Suprapubic skin (tissue), 4 donors: ENCODE measurements around the gene EMD. TPM values are rescaled to one million over a fixed set of nuclear protein-coding genes. Genes with fewer than 3 reads are reported as not detected.

Source experiments
- DNase-seq, 2 donors: peaks; one replicate each; pipeline ENCODE4 v3.0.0-alpha.2; 2019; ENCODE audit warnings: low spot score in 2 of 2
- H3K27ac ChIP-seq: fragments of 200-600 bp; sonication (generic); one replicate; pipeline ENCODE4 v1.5.1; 2019
- H3K27me3 ChIP-seq: fragments of 200-600 bp; sonication (generic); one replicate; pipeline ENCODE4 v1.5.1; 2019
- H3K36me3 ChIP-seq: fragments of 200-600 bp; sonication (generic); one replicate; pipeline ENCODE4 v1.5.1; 2019
- H3K4me1 ChIP-seq: fragments of 200-600 bp; sonication (generic); one replicate; pipeline ENCODE4 v1.5.1; 2019
- H3K4me3 ChIP-seq: fragments of 200-600 bp; sonication (generic); one replicate; pipeline ENCODE4 v1.5.1; 2019; ENCODE audit warnings: mild to moderate bottlenecking
- H3K9me3 ChIP-seq: fragments of 200-600 bp; sonication (generic); one replicate; pipeline ENCODE4 v1.5.1; 2019
- EP300 ChIP-seq: sonication (generic); formaldehyde crosslinking; IDR thresholded peaks from one replicate; pipeline ENCODE4 v1.6.1; 2017; ENCODE audit warnings: antibody characterized with exemption
- POLR2A ChIP-seq, 2 donors: fragments of 450-650 bp; IDR thresholded peaks; one replicate each; pipeline ENCODE4 v1.6.1; 2017; ENCODE audit warnings: antibody characterized with exemption in 2 of 2, mild to moderate bottlenecking in 2 of 2, moderate library complexity in 2 of 2
- POLR2AphosphoS5 ChIP-seq, 3 donors: sonication (generic); formaldehyde crosslinking; IDR thresholded peaks; one replicate each; pipeline ENCODE4 v1.6.1; 2017; ENCODE audit warnings: antibody characterized with exemption in 3 of 3
- WGBS: methylation state at CpG from one replicate; pipeline ENCODE4 v1.1.5; 2018; 5-methylcytosine and 5-hydroxymethylcytosine counted together
- total RNA-seq, 4 donors: library from RNA; depleted of rRNA; stranded (reverse); fragments of >200 nt; gene quantifications; one replicate each; pipeline ENCODE4 v1.1.0, GENCODE V29; 2016
- TF ChIP-seq, protein P1 (sequence below), 2 donors: fragments of 200-600 bp in 1 of 2; fragments of 450-650 bp in 1 of 2; sonication (generic) in 1 of 2; IDR thresholded peaks; one replicate each; pipeline ENCODE4 v1.5.1; 2016 to 2019; ENCODE audit warnings: antibody characterized with exemption in 2 of 2, mild to moderate bottlenecking in 1 of 2, moderate library complexity in 1 of 2

The EMD gene
- total RNA-seq, 4 donors from 2014 or later = 34.4 to 57.0 (median 53.0) TPM

DNA sequence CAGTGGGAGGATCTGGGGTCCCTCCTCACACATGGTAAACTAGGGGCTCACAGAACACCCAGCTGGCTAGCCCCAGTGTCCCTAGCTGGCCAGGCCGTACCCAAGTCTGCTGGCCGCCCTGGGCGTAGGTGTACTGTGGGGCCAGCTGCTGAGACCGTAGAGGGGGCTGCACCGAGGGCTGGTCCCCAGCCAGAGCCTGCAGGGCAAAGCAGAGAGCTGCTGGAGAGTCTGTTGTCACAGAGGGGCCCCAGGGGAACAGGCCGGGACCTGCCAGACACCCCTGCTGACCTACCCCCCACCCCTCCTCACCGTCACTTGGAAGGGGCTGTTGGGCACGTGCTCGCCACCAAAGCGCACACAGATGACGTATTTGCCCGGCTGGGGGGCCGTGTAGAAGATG lies 24.6 kb upstream of the EMD start:
- no peak for DNase-seq
- TF ChIP-seq POLR2AphosphoS5 (IDR thresholded peaks at IDR 0.05) (no peak), EP300 (no peak), POLR2A (IDR thresholded peaks at IDR 0.05) (no peak)
- TF ChIP-seq, protein P1, sequence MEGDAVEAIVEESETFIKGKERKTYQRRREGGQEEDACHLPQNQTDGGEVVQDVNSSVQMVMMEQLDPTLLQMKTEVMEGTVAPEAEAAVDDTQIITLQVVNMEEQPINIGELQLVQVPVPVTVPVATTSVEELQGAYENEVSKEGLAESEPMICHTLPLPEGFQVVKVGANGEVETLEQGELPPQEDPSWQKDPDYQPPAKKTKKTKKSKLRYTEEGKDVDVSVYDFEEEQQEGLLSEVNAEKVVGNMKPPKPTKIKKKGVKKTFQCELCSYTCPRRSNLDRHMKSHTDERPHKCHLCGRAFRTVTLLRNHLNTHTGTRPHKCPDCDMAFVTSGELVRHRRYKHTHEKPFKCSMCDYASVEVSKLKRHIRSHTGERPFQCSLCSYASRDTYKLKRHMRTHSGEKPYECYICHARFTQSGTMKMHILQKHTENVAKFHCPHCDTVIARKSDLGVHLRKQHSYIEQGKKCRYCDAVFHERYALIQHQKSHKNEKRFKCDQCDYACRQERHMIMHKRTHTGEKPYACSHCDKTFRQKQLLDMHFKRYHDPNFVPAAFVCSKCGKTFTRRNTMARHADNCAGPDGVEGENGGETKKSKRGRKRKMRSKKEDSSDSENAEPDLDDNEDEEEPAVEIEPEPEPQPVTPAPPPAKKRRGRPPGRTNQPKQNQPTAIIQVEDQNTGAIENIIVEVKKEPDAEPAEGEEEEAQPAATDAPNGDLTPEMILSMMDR (IDR thresholded peaks at IDR 0.05) = no peak
- Histone ChIP-seq H3K4me3 (no peak overlapping the region), H3K36me3 (peaks cover 100% of the 10 kb centered on the region), H3K4me1 (peaks cover 7% of the 10 kb centered on the region), H3K27me3 (no peaks in the 10 kb centered on the region), H3K9me3 (no peaks in the 10 kb centered on the region), H3K27ac (no peak overlapping the region)
- WGBS = 79% methylated on average over 3 of the region's 13 CpGs

DNA sequence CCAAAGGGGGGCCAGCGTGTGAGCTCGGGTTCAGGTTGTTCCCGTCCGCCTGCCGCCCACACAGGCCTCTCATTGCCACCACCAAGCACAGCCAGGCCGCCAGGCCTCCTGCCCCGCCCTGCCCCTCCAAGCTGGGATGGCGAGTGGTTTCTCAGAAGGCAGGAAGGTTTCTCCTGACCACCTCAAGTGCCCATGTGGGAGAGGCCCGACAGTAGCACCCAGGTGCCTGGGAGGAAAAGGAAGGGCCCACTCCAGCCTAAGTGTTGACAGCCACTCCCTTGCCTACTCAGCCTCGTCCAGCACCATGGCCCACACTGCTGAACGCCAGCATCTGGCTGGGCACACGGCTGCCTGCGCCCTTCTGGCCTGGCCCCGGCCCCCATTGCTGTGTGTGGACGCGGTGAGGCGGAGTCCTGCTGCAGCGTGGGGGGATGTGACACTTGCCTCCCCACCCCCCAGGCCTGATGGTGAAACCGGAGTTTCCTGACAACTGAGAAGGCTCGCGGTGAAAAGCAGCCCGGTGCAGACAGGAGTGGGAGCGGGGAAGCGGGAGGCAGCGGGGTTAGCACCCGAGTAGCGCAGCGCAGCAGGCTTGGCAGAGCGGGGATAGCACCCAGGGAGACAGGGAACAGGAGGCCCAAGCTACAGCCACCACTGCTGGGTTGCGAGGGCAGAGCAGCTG lies 23.9 kb upstream of the EMD start:
- TF ChIP-seq EP300 (no peak), POLR2A (IDR thresholded peaks at IDR 0.05) (no peak)
- TF ChIP-seq, protein P1 (IDR thresholded peaks at IDR 0.05) = no peak
- Histone ChIP-seq H3K27ac (no peak overlapping the region), H3K9me3 (no peaks in the 10 kb centered on the region), H3K4me1 (peaks cover 7% of the 10 kb centered on the region), H3K27me3 (no peaks in the 10 kb centered on the region), H3K4me3 (no peak overlapping the region), H3K36me3 (peaks cover 100% of the 10 kb centered on the region)
- DNase-seq = no peak
- 87% methylated on average over 11 of the region's 30 CpGs for WGBS

DNA sequence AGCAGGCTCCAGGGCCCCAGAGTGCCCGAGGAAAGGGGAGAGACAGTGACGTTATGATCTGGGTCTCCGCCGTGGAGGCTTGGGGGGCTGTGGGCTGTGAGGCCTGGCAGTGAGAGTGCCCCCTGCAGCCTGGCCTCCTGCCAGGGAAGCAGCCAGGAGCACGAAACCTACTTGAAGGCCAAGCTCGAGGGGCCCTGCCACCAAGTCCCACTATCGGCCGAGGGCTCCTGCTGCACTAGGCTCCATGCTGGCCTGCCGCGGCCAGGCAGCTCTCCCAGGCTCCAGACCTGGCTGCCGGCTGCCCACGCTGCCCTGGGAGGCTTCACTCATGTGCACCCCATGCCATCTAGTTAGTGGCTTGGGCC lies 23.3 kb upstream of the EMD start:
- DNase-seq = no peak
- Histone ChIP-seq H3K4me3 (no peak overlapping the region), H3K9me3 (no peaks in the 10 kb centered on the region), H3K4me1 (peaks cover 5% of the 10 kb centered on the region), H3K27me3 (no peaks in the 10 kb centered on the region), H3K36me3 (peaks cover 99% of the 10 kb centered on the region), H3K27ac (no peak overlapping the region)
- TF ChIP-seq POLR2A (IDR thresholded peaks at IDR 0.05) (no peak), POLR2AphosphoS5 (IDR thresholded peaks at IDR 0.05) (no peak), EP300 (no peak)
- TF ChIP-seq, protein P1 (IDR thresholded peaks at IDR 0.05) = no peak
- WGBS = 60% methylated on average over 1 of the region's 12 CpGs

DNA sequence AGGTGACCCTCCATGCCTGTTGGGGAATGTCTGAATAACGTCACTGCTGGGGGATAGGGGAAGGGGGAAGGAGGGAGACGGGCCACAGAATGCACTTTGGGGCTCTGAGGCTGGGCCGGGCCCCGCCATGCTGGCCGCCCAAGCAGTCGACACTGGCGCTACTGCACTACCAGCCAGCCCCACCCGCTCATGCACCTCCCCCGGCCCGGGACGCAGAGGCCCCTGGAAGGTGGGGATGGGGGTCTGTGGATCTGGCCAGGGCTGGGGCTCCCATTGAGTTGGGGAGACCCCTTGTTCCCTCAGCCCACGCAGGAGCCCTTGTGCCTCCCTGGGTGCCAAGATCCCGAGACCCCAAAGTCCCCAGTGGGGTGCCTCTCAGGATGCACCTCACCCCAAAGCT lies 22.5 kb upstream of the EMD start:
- TF ChIP-seq POLR2A (IDR thresholded peaks at IDR 0.05) (no peak), POLR2AphosphoS5 (IDR thresholded peaks at IDR 0.05) (no peak), EP300 (no peak)
- TF ChIP-seq, protein P1 (IDR thresholded peaks at IDR 0.05) = no peak
- no peaks in the 10 kb centered on the region for H3K4me1 ChIP-seq
- no peak overlapping the region for H3K27ac ChIP-seq
- no peak for DNase-seq
- H3K4me3 ChIP-seq = no peak overlapping the region
- no peaks in the 10 kb centered on the region for H3K9me3 ChIP-seq
- no peaks in the 10 kb centered on the region for H3K27me3 ChIP-seq
- 73% methylated on average over 8 of the region's 13 CpGs for WGBS
- H3K36me3 ChIP-seq = peaks cover 96% of the 10 kb centered on the region

DNA sequence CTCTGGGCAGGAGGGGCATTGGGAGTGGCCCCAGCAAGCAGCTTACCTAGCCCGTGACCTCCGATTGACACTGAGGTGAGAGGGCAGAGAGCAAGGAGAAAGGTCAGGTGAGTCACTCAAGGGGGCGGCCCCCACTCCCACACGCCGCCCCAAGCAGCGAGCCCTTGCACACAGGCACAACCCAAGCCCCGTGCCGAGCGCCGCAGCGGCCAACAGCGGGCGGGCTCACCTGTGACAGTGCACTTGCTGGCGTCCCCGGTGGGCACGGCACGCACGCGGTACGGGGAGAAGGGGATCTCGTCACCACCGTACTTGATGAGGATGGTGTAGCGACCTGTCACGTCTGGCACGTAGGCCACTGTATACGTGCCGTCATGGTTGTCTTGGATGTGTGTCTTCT lies 21.9 kb upstream of the EMD start:
- no peaks in the 10 kb centered on the region for H3K9me3 ChIP-seq
- no peak overlapping the region for H3K4me3 ChIP-seq
- H3K27me3 ChIP-seq = no peaks in the 10 kb centered on the region
- no peak overlapping the region for H3K27ac ChIP-seq
- peaks cover 96% of the 10 kb centered on the region for H3K36me3 ChIP-seq
- TF ChIP-seq EP300 = no peak
- TF ChIP-seq, protein P1 (IDR thresholded peaks at IDR 0.05) = no peak
- TF ChIP-seq POLR2AphosphoS5 (IDR thresholded peaks at IDR 0.05) = no peak
- TF ChIP-seq POLR2A (IDR thresholded peaks at IDR 0.05) = no peak
- DNase-seq = no peak
- no peaks in the 10 kb centered on the region for H3K4me1 ChIP-seq
- 91% methylated on average over 7 of the region's 27 CpGs for WGBS
